ENCODE measurements around the gene PRELID2.
A peak's percentile ranks its signal among the peaks of the same experiment; 100 is the strongest.
"Not testable (repeated sequence)": the region's sequence is repeated elsewhere in the genome, so short reads cannot be mapped to it uniquely, and the experiment has no call there.

PRELID2 gene

GRCh38 chr5:145838276-145838675 lies 3.1 kb upstream of the PRELID2 start:
- no peak for DNase-seq (ENCODE audit: low spot score)

- DNase-seq (ENCODE audit: low spot score): not testable (repeated sequence)
These were observed 1.1 kb upstream of the PRELID2 start for GRCh38 chr5:145836241-145836640.

DNA sequence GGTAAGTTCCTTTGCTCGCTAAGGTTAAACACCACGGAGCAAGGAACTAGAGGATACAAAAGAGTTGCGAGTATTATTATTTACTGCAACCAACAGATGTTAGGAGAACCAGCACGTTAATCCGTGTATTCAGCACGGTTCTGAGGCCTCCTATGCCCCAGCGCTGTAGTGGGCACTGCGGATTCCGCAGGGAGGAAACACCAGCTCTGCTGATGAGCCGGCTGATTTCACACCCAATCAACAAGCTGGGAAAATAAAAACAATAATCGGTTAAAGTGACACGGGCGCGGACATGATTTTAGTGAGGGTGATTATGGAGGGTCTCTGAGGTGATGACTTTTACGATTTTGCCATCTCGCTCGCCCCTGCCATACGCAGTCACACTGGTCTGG lies 702 bp upstream of the PRELID2 start:
- no peak for DNase-seq (ENCODE audit: low spot score)

- no peak for DNase-seq (ENCODE audit: low spot score)
These were observed 607 bp downstream of the PRELID2 start for GRCh38 chr5:145834554-145834916.

DNA sequence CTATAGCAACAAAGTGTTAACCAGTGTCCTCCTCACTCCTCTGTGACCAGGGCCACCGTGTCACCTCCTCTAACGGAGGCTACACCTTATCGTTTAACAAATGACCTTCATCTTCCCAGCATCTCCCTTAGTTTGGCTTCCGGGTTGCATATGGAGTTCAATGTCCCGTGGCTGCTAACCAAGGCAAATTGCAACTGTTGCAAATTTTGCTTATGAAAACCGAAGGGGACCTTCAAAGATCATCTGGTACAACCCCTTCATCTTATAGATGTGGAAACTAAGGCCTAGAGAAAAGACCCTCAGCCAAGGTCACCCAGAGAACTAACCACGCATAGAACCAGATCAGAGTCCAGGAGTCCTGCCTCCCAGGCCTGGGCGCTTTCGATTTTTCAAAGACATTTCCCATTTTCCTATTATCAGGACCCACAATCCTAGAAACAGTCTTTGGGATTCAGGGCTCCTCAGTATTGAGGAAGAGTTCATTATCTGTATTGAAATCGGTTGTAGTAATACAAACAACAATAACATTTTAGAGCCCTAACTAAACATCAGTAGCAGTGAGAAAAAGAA lies 1.4 kb downstream of the PRELID2 start:
- DNase-seq (ENCODE audit: low spot score): no peak

DNA sequence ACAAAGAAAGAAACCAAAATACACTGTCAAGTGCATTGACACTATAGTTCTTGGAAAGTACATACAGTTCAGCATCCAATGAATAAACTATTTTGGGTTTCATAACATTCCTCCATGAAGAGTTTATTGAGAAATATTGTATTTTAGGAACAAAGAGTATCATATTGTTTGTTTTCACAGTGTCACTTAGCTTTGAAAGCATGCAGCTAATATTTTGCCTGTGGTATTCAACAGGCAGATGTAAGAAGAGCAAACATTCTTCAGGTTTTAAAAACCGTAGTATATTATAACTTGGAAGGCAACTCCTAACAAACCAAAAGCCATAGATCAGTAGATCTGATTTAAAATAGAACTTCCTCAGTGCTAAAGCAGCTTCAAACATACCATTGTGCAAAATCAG lies 4.5 kb downstream of the PRELID2 start:
- DNase-seq (ENCODE audit: low spot score): no peak

- DNase-seq (ENCODE audit: low spot score): no peak
These were observed 5.3 kb downstream of the PRELID2 start for GRCh38 chr5:145829708-145830361.

DNA sequence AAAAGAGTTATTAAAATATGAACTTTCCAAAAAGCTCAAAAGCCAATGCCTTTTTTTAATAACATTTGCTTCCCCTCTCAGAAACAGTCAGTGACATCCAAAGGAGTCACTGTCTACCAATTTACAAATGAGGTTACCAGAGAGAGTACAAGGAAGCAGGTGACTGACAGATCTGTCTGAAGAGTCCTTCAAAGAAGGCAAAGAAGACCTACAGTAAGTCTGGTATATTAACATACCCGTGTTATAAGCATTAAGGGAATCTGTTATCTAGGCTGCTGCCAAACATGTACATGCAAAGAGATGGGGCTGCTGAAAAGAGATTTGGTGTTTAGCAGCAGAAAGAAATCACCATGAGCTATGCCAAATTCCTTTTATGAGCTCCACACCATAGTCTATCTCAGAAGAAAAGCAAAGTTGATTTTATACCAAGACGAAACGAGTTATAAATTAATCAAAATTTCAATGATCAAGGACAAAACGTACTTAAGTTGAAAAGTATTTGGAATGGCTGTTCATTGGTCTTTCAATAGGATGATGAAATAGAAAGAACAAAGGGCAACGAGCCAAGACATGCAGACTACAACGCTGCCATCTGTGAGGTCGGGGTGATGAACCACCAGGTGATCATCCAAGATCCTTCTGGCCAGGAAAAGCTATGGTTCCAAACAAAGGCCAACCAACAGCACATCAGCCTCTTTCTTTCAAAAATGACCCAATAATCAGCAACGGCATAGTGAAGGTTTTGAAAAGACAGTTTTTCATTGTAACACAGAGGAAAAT lies 8.1 kb downstream of the PRELID2 start:
- no peak for DNase-seq (ENCODE audit: low spot score)

DNA sequence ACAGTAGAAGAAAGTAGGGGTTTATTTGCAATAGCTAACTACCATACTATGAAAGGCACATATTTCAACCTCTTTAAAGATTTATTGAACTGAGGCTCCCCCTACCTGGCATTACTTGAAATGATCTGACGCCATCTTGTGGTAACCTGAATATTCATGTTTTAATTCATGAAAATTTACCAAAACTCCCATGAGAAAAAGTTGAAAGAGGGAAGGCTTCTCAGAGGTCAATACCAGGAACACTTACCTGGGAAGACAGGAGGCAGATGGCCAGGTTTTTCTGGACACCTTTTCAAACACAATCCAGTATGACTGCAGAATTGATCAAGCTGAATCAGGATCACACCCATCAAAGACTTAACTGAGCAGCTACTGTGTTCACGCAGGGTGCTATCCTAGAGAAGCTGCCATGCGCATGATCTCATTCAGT lies 9.4 kb downstream of the PRELID2 start:
- DNase-seq (ENCODE audit: low spot score): peak; percentile 29

DNA sequence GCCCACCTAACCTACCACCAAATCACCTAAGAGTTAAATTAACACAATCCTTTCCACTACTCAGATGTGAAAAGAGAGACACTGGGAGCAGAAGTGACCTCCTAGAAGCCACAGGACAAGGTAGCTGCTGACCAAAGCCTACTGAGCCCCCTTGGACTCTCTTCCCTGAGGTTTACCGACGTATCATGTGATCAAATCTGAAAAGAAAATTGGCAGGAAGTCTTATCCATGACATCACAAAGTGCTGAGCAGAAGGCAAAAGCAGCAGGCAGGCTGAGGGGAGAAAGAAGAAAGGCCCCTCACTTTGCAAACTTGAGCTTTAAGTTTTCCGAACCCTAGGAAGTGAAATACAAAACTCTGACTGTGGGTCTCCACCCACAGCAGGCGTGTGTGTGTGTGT lies 11.1 kb downstream of the PRELID2 start:
- no peak for DNase-seq (ENCODE audit: low spot score)

DNA sequence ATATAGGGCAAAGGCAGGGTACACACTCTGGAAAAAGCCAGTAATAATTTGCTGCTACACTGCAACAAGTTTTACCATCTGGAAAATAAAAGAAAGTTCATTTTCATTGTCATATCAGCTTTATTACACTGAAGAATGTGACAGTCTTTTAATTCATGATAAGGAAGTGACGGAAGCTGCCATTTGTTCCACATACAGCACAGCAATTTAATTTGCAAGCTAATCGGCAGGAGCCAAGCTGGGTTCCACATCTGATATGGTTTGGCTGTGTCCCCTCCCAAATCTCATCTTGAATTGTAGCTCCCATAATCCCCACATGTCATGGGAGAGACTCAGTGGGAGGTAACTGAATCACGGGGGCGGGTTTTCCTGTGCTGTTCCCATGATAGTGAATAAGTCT lies 16.5 kb downstream of the PRELID2 start:
- no peak for DNase-seq (ENCODE audit: low spot score)

- DNase-seq (ENCODE audit: low spot score): no peak
These were observed 22.3 kb downstream of the PRELID2 start for GRCh38 chr5:145812877-145813276.

DNA sequence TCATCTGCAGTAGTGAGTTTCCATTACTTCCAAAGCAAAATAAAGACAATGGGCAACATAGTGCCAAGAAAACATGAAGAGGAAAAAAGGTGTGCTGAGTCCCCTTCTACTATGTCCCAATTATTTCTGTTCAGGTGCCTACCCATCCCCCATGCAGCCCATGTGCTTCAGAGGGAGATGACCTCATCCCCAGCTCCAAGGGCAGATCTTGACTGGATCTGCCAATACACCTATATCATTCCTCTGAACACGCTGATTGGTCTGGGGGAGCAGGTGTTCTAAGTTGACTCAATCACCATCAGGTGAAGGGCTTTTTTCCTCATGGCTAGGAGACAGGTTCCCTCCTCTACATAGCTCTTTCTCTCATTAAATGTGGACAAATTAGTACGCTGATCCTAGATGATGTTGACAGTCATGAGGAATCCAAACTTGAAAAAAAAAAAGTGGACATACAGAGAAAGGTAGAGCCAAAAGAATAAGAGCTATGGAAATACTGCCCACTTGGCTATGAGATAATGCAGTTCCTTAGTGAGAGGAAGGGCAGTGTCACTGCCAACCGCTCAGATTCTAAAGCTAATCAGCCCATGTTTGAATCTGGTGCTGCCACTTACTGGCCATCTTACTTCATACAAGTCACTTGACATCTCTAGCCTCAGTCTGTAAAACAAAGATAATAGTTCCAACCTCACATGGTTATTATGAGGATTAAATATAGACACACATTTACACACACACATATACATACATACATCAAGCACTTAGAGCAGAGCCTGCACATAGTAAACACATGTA lies 23.1 kb downstream of the PRELID2 start:
- peak; percentile 38 for DNase-seq (ENCODE audit: low spot score)

GRCh38 chr5:145806923-145807322 lies 28.2 kb downstream of the PRELID2 start:
- no peak for DNase-seq (ENCODE audit: low spot score)

GRCh38 chr5:145805819-145806218 lies 29.3 kb downstream of the PRELID2 start:
- no peak for DNase-seq (ENCODE audit: low spot score)

GRCh38 chr5:145804701-145805100 lies 30.4 kb downstream of the PRELID2 start:
- no peak for DNase-seq (ENCODE audit: low spot score)

GRCh38 chr5:145803112-145804004 lies 31.8 kb downstream of the PRELID2 start:
- no peak for DNase-seq (ENCODE audit: low spot score)

GRCh38 chr5:145801195-145801594 lies 33.9 kb downstream of the PRELID2 start:
- no peak for DNase-seq (ENCODE audit: low spot score)

- DNase-seq (ENCODE audit: low spot score): no peak
These were observed 35.0 kb downstream of the PRELID2 start for GRCh38 chr5:145800181-145800580.

DNA sequence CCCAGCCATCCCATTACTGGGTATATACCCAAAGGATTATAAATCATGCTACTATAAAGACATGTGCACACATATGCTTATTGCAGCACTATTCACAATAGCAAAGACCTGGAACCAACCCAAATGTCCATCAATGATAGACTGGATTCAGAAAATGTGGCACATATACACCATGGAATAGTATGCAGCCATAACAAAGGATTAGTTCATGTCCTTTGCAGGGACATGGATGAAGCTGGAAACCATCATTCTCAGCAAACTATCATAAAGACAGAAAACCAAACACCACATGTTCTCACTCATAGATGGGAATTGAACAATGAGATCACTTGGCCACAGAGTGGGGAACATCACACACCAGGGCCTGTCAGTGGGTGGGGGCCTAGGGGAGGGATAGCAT lies 36.6 kb downstream of the PRELID2 start:
- not testable (repeated sequence) for DNase-seq (ENCODE audit: low spot score)

- DNase-seq (ENCODE audit: low spot score): no peak
These were observed 37.8 kb downstream of the PRELID2 start for GRCh38 chr5:145797336-145797735.

GRCh38 chr5:145796318-145796717 lies 38.8 kb downstream of the PRELID2 start:
- DNase-seq (ENCODE audit: low spot score): no peak
